GM19035 (cell line): Measurements from ENCODE around the gene PRLR.

Source experiments
- ATAC-seq: cut with Tn5 transposase; IDR thresholded peaks from one replicate; pipeline ENCODE4 v1.9.1; 2021; ENCODE audit not compliant: unreplicated experiment

The PRLR gene

DNA sequence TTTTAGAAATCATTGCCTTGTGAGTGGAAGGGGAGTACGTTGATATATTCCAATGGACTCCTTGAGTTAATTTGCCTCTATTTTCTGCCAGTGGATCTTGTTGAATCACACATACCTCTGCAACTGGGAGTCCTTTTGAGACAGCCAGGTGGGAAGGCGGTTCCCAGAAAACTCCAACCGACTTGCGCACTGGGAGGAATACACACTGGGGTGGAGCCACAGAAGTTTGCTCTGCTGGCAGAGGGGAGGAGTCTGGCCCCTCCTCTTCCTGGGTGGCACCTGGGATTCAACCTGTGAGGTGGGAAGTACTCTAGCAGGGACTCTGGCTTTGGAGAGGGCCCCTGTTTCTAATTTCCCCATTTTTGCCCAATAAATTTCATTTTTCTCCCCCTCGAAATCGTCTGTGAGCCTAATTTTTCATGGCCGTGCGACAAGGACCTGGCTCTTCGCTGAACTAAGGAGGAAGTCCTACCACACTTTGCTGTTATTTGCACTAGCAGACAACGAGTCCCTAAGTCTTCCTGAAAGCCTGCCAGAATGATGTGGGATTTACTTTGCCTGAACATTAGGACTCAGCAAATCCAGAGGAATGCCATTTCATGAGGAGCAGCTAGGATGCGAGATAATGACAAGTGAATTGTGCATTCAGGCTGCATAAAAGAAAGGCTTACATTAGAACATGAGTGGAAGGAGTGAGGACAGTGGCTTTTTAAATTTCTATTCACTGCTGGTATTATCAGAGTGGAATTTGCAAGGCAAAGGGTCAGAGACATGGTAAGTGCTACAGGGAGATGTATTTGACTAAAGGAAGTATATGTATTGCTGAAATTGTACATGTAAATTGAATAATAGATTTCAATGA, 67.2 kb downstream of the PRLR start:
- ATAC-seq, result no peak

DNA sequence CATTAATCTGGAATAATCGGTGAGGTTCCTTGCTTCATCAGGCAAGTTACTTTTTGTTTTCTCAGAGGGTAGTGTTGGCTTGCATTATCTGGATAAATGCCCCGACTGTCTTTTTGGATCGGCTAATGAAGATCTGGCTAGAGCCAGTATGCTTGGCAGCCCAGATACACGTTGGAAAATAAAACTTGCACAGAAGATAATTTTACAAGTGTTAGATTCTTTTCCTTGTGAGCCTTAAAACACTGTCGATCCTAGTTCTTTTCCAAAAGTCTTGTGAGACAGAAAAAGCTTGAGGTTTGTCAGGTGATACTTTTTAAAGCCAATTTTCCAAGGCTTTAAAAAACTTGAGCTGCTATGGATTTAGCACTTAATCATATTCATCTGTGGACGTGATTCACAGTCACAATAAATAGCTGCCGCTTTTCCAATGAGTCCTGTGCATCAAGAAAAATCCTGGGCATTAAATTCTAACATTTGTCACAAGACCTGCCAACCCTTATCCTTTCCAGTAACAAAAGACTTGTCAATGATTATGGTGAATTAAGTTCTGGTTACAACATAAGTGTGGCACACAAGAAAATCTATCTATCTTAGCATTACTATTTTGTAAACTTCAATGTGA, 68.5 kb downstream of the PRLR start:
- no peak for ATAC-seq

DNA sequence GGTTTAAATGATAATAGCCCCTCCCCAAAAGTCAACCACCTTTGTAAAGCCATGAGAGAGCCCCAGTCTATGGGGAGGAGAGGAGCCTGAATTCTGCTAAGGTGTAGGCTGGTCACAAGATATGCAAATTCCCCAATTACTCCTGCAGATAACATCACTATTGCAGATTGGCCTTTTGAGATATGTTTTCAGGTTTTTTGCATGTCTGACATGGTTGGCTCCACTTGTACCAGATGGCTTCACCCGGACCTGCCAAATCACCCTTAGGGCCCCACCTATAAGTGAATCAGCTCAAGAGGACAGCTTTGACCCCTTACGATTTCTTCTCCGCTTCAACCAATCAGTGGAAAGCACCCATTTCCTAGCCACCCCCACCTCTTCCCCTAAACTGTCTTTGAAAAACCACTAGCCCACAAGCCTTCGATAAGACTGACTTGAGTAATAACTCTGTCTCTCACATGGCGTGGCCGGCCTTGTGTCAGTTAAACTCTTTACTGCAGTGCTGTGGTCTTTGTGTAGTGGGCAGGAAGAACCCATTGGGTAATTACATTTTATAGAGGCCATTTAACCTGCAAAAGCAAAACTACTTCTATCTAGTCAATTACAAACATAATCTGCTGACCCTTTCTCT, 69.7 kb downstream of the PRLR start:
- no peak for ATAC-seq

DNA sequence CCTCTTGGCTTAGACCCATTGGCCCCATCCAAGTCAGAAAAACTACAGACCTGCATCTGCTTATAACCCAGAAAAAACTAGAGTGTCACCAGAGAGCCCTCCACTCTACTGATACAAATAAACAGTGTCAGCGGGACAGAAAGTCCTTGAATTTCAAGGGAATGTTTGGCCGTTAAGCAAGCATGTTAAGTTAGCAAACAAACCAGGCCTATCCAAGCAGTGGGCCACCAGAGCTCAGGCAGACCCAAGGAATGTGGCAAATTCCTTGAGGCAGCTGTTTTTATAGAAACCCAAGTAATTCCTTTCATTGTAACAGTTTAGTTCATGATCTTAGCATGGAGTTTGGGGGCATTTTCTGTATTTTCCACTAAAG, 70.9 kb downstream of the PRLR start:
- no peak for ATAC-seq

DNA sequence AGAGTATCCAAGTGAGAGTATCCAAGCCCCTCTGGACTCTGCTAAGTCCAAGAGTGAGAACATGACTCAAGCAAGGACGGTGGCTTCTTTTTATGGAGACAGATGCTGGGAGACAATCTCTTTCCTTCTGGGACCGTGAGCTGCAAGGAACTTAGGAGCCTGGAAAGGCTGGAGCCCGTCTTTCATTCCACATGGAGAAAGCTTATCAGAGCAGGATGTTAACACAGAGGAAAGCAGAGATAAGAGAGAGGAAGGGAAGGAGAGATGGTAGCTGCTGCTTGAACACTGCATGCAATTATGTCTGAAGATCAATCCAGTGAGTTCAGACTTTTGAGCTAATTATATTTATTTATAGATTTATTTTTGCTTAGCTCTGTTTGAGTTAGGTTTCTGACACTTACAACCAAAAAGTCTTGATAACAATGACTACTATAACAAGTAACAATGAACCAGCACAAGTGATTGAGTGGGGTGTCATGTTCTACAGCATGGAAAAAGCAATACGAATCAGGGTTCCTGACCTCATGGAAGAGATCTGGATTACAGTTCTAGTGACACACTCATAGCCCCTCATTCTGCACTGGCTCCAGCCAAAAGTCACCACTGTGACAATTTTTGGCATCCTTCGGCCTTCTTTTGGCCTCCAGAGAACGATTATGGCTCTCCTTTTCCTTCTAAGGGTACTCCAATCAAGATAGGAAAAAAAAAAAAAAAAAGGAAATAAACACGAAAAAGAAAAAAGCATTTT, 71.5 kb downstream of the PRLR start:
- no peak for ATAC-seq

DNA sequence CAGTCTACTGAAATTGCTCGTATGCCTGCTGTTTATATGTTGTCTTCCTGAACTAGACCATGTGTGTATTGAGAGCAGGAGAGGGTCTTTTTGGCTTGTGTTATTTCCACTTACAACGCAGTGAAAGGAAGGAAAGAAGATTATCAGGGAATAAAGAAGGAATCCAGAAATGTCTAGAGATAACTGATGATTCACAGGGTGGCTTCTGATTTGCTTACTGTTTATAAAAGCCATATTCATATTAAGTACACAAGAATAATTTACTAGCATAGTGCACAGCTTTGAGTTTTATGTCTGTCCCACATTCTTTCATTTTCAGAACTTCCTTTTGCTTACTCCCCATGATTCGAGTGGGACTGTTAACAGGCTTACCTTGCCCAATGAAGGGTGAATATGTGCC, 72.1 kb downstream of the PRLR start:
- no peak for ATAC-seq

DNA sequence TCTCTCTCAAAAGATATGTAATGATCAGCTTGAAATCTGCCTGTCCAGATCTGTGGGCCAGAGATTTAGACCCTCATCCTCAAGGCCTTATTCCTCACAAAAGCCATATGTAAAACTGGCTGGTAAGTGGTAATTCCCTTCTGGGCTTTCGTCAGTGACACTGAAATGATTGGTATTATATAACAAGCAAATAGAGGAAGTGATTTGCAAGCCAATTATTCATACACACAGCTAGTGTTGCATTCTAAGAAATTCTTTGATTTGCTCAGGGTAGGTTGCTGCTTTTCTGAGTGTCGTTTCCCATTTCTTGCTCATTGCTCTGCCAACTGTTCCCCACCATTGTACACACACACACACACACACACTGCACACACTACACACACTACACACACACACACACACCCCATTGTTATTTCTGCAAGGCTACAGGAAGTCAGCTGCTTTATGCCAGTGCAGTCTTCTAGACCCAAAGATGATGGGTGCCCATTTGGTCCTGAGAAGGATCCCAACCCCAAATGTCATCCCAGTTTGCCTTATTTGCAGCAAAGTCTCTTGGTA, 76.8 kb downstream of the PRLR start:
- ATAC-seq, result no peak

DNA sequence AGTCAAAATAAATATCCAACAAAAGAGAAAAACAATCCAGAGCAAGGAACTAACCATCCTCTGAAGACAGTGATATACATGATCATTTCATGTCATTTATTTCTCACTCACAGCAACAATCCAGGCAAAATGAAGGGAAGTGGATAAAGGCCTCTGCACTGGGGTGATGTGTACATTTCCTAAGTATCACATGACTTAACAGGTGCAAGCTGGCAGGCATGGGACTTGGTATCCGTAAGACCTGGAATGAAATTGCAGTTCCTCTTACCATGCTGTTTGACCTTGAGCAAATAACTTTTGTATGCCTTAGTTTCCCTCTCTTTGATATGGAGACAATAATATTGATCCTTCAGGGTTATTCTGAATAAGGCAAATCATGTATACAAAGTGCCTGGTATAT, 77.6 kb downstream of the PRLR start:
- ATAC-seq, result no peak

DNA sequence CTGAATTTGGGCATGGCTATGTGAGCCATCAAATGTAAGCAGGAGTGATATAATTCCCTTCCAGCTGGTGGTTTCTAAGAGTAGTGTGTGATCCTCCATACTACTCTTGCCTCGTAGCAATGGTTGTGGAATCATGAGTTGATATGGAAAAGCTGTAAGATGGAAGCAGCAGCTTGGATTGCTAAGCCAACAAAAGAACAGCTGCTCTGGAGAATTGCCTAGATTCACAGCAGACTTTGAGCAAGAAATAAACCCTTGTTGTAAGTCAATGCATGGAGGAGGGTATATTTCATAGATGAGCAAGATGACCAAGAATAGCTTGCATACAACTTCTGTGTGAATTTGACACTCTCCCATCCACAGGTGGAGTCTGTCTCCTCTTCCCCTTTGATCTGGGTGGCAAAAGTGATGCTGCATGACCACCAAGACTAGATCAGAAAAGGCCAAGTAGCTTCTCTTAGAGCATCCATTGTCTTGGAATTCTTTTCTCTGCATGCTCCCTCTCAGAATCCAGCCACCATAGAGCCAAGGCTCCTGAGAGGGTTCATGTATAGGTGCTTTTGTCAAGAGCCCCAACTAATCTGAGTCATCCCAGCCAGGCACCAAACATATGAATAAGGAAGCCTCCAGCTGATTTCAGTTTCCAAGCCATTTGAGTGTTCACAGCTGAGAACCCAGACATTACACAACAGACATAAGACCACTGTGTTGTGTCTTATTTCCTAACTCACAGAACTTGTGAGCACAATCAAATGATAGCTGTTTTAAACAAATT, 79.0 kb downstream of the PRLR start:
- ATAC-seq, result no peak

DNA sequence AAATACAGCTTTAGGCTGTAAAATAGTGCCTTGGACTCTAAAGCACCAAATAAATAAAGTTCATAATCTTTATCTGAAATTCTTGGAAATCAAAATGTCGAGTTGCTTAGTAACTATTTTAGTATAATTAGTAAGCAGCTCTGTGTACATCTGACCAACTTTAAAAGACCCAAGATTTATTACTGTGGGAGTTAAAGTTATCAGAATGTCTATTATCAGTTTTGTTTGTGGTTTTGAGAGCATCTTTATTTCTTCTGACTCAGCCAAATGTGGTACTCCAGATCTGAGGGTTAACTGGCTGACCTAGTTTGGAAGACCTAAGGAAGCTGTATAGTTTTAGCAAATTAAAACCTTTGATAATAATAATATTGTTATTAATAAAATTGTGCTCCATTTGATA, 81.2 kb downstream of the PRLR start:
- no peak for ATAC-seq

DNA sequence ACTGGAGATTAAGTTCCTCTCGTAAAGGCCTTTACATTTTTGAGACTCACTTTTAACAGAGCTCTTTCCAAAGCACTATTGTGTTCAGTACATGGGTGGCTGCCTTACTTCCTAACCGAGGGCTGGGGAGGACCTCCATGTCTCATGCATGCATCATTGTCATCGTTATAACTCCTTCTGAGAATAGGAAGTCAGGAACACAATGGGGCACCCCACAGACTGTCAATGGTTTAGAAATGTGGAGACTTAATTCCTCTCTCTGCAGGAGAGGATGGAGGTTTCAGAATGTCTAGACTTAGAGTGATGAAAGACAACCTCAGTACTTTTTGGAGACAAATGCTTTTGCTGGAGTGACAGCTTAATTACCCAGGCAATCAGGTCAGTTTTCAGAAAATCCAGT, 83.9 kb downstream of the PRLR start:
- ATAC-seq, result no peak

DNA sequence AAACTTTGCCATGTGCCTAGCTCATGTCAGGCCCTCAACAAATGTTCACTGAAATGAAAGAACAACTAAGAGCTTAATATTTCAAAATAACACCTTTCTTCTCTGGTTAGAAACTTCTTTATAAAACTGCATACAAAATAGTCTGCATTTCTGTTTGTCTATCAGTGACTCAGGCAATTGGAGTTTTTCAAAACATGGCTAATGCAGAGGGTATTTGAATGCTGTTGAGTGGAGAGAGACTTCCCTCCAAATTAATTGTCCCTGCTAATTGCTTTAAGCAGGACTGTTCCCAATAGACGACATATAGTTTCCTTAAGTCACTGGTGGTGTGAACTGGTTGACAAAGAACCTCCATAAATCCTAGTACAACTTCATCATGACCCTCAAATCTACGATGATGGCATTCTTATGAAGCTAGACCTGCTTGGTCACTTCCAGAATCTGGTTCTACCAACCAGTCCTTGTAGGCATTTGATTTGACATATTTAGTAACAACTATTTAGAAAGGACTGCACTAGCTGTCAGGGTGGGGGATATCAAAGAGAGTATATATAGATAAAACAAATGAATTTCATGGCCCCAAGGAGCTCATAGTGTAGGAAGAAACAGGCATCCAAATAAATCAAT, 84.5 kb downstream of the PRLR start:
- ATAC-seq, result no peak

DNA sequence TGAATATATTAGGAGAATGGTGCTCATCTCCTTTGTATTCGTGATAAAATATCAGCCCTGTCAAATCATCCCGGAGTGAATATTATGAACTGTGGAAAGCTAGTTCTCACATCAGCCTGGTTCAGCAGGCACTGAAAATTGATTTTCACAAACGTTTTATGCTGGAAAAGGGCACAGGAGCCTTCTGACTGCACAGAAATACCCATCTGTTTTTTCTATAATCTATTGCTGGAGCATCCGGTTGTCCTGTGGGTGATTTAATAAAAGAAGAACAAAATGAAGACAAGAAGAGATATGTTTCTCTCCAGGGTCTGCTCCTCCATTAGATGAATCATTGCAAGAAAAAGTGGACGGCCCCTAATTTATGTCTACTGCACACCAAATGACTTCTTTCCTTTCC, 85.3 kb downstream of the PRLR start:
- no peak for ATAC-seq

DNA sequence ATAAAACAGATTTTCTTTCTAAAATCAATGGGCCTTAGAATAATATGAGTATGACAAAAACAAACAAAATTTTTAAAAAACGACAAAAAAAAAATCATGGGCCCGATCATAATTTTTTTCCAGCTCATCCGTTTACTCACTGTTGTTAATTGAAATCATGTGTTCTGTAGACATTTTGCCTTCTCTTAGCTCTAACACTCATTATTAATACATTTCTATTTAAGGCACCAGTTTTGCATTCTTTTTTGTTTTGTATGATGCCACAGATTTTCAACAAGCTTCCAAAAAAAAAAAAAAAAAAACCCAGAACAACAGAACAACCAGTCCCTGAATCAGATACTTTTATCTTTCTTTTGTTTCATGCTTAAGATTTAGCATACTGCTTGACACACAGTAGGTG, 86.4 kb downstream of the PRLR start:
- ATAC-seq, result no peak

DNA sequence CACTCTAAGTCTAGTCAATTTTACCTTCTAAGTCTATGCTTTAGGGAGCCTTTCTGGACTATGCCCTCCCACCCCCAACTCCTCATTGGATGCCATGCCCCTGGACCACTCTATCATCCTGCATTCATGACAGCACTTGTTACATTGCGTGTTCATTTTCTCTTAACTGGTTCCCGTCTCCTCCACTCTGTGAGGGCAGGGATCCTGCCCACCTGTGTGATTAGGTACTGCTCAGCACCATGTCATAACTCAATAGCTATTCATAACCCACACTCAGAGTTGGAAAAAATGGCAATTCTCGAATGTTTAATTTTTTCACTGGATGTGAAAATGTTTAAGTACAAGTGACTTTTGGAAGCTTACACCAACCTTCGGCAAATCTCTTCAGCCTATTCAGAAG, 88.5 kb downstream of the PRLR start:
- ATAC-seq, result no peak

DNA sequence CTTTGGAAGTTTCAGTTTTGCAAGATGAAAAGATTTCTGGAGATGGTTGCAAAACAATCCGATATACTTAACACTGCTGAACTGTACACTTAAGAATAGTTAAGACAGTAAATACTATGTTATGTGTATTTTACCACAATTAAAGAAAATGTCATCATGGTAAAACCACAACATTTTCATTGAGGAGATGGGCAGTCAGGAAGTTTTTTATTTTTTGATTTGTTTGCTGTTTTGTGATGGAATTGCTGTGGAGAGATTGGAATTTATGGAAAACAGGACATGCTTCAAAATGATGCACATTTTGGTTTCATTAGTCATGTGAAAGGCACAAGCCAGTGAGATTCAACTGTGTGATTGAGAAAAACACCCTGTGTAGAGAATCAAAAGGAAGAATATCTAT, 92.1 kb downstream of the PRLR start:
- ATAC-seq, result no peak

DNA sequence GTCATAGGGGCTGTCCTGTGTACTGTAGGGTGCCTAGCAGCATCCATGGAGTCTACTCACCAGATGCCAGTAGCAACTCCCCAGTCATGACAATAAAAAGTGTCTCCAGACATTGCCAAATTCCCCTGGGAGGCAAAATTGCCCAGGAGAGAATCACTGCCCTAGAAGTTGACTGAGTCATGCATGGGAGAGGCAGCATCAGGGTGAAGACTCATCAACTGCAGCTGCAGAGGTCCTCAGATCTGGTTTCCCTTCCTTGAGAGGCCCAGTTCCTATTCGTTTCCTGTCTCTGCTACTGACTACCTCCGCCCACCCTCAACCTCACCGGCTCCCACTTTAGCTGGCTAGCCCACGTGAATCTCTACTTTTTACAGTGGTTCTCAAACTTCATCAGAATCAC, 93.9 kb downstream of the PRLR start:
- no peak for ATAC-seq

DNA sequence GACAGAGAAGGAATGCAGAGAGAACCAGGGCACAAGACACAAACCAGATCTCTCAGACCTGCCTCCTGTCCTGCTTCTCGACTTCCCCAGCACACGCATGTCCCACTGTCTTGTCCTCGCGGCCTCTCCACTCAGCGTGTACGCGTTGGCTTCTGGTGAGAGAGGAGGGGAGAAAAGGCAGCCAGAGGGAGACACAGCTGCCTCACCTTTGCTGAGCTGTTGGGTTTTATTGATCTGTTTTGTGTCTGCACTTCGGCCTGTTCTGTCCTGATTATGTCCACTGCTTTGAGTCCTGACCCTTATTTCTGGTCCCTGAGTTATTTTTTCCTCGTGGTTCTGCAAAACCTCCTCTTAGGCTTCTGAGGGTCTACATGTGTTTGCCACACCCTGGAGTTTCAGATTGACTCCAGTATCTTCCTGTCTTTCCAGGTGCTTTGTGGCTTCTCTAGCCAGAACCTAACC, 95.0 kb downstream of the PRLR start:
- no peak for ATAC-seq

DNA sequence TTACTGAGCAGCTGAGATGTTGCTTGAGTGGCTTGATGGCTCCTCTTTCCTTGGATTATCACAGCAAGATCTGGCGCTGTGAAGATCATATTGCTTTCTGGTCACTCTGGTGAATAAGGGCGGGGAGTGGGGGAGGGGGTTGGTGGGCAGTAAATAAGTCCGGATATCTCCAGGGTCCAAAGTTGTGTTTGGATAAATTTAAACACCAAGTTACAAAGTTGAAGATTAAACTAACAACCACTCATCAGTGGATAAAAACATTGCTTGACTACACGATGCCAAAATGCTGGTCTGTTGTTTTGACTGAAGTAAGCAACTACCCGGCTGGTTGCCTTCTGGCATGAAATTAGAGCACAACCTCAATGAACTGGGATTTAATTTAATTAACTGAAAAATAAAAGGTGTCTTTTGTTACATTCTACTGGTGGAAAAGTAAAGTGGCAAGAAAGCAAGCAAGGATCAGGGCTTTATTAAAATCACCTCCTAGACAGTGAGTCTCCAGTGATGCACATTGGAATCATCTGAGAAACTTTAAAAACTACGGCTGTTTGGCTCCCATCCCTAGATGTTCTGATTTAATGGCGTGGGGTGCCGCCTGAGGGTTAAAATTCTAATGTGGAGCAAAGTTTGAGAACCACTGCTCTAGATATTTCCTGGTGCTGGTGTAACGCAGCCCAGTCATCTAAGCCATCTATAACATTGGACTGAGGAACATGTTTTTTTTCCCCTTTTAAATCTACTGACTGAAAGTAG, 95.8 kb downstream of the PRLR start:
- ATAC-seq, result no peak
